Measurements from ENCODE around the gene ABCG5.

GRCh38 chr2:43852196-43852730 lies 13.6 kb upstream of the ABCG5 start:
- no peak for TF ChIP-seq CTCF (IDR thresholded peaks at IDR 0.05; ENCODE audit: insufficient read depth, low read length, poor library complexity, severe bottlenecking)
- no peak for TF ChIP-seq EZH2phosphoT487 (conservative IDR thresholded peaks at IDR 0.05; ENCODE audit: low read length)
